MM.1S (cell line): ENCODE results near the gene ATL1.

ENCODE experiments used
- DNase-seq: peaks from one replicate; pipeline ENCODE4 v3.0.0-alpha.2; 2015
- H2AFZ ChIP-seq: fragments of 300-600 bp; sonication (generic); 2 replicates; pipeline ENCODE4 v1.6.0; 2016; ENCODE audit warnings: antibody characterized with exemption, low read length
- H3F3A ChIP-seq: fragments of 300-600 bp; sonication (generic); 2 replicates; pipeline ENCODE4 v1.6.1; 2016; ENCODE audit warnings: mild to moderate bottlenecking, antibody characterized with exemption, low read length, moderate library complexity, mixed read lengths; ENCODE audit not compliant: insufficient read depth
- H3K27ac ChIP-seq: fragments of 300-600 bp; sonication (generic); 2 replicates; pipeline ENCODE4 v1.5.1; 2016; ENCODE audit warnings: mild to moderate bottlenecking, low read length
- H3K27me3 ChIP-seq: fragments of 300-600 bp; sonication (generic); replicated peaks from 2 replicates; pipeline ENCODE4 v1.6.0; 2016; ENCODE audit warnings: low read length; ENCODE audit not compliant: insufficient read depth
- H3K36me3 ChIP-seq: fragments of 300-600 bp; sonication (generic); replicated peaks from 2 replicates; pipeline ENCODE4 v1.6.1; 2016; ENCODE audit warnings: mild to moderate bottlenecking, low read length, mixed read lengths; ENCODE audit not compliant: insufficient read depth
- H3K4me1 ChIP-seq: fragments of 300-600 bp; sonication (generic); 2 replicates; pipeline ENCODE4 v1.6.1; 2016; ENCODE audit warnings: low read length, mixed read lengths
- H3K4me2 ChIP-seq: fragments of 300-600 bp; sonication (generic); 2 replicates; pipeline ENCODE4 v1.6.0; 2016; ENCODE audit warnings: low read depth, low read length
- H3K4me3 ChIP-seq: fragments of 300-600 bp; sonication (generic); 2 replicates; pipeline ENCODE4 v1.5.1; 2016; ENCODE audit warnings: low read length, mixed read lengths
- H3K79me2 ChIP-seq: fragments of 300-600 bp; sonication (generic); 2 replicates; pipeline ENCODE4 v1.6.1; 2016; ENCODE audit warnings: mixed run types, low read length, mixed read lengths
- H3K9ac ChIP-seq: fragments of 300-600 bp; sonication (generic); 2 replicates; pipeline ENCODE4 v1.6.1; 2016; ENCODE audit warnings: low read length, mixed read lengths
- H3K9me2 ChIP-seq: fragments of 300-600 bp; sonication (generic); replicated peaks from 2 replicates; pipeline ENCODE4 v1.6.1; 2016; ENCODE audit warnings: mild to moderate bottlenecking, low read length, mixed read lengths; ENCODE audit not compliant: insufficient read depth
- H3K9me3 ChIP-seq: fragments of 300-600 bp; sonication (generic); replicated peaks from 2 replicates; pipeline ENCODE4 v1.6.1; 2016; ENCODE audit warnings: mild to moderate bottlenecking, low read length, mixed read lengths; ENCODE audit not compliant: insufficient read depth
- H4K20me1 ChIP-seq: fragments of 300-600 bp; sonication (generic); 2 replicates; pipeline ENCODE4 v1.6.1; 2016; ENCODE audit warnings: mild to moderate bottlenecking, low read length, moderate library complexity, mixed read lengths; ENCODE audit not compliant: insufficient read depth
- EZH2 ChIP-seq: fragments of 300-600 bp; sonication (generic); optimal IDR thresholded peaks from 2 replicates; pipeline ENCODE3; 2017; ENCODE audit warnings: low read depth, mild to moderate bottlenecking, antibody characterized with exemption, low read length, mixed read lengths
- EZH2phosphoT487 ChIP-seq: fragments of 300-600 bp; sonication (generic); IDR thresholded peaks from 2 replicates; pipeline ENCODE4 v1.6.1; 2018; ENCODE audit warnings: antibody characterized with exemption, low read length
- TF ChIP-seq, protein P1 (sequence below): fragments of 300-600 bp; sonication (generic); IDR thresholded peaks from 2 replicates; pipeline ENCODE4 v1.5.1; 2016; ENCODE audit warnings: antibody characterized with exemption, low read length, mixed read lengths

ATL1 gene

DNA sequence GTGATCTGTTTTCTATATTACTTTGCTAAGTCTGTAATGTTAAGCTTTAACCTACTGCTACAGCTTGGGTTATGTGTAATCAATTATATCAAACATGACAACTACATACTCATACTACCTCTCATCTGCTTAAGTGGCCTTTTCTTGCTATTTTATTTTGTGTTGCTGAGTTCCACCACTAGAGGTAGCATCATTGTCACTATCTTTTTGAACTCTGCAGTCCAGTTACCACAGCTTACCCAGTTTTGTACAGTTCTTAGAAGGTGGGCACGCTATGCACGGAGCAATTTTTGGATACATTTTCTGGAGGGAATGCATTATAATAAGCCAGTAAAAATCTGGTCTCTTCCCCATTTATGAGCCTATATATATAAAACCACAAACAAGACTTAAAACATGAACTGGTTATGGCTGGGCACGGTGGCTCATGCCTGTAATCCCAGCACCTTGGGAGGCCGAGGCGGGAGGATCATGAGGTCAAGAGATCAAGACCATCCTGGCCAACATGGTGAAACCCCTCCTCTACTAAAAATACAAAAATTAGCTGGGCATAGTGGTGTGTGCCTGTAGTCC is 59.7 kb downstream of the ATL1 start:
- Histone ChIP-seq H3K9me2 (no peaks in the 10 kb centered on the region), H3F3A (no peaks in the 10 kb centered on the region), H3K9me3 (no peaks in the 10 kb centered on the region), H2AFZ (no peak overlapping the region), H3K27me3 (no peaks in the 10 kb centered on the region), H3K4me1 (no peaks in the 10 kb centered on the region), H3K9ac (no peak overlapping the region), H3K79me2 (no peaks in the 10 kb centered on the region), H3K4me2 (no peak overlapping the region), H4K20me1 (no peaks in the 10 kb centered on the region), H3K27ac (no peak overlapping the region), H3K36me3 (no peaks in the 10 kb centered on the region), H3K4me3 (no peak overlapping the region)
- peak; percentile 28 for DNase-seq
- TF ChIP-seq, protein P1, sequence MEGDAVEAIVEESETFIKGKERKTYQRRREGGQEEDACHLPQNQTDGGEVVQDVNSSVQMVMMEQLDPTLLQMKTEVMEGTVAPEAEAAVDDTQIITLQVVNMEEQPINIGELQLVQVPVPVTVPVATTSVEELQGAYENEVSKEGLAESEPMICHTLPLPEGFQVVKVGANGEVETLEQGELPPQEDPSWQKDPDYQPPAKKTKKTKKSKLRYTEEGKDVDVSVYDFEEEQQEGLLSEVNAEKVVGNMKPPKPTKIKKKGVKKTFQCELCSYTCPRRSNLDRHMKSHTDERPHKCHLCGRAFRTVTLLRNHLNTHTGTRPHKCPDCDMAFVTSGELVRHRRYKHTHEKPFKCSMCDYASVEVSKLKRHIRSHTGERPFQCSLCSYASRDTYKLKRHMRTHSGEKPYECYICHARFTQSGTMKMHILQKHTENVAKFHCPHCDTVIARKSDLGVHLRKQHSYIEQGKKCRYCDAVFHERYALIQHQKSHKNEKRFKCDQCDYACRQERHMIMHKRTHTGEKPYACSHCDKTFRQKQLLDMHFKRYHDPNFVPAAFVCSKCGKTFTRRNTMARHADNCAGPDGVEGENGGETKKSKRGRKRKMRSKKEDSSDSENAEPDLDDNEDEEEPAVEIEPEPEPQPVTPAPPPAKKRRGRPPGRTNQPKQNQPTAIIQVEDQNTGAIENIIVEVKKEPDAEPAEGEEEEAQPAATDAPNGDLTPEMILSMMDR: peak; percentile 46
- TF ChIP-seq EZH2phosphoT487: no peak

DNA sequence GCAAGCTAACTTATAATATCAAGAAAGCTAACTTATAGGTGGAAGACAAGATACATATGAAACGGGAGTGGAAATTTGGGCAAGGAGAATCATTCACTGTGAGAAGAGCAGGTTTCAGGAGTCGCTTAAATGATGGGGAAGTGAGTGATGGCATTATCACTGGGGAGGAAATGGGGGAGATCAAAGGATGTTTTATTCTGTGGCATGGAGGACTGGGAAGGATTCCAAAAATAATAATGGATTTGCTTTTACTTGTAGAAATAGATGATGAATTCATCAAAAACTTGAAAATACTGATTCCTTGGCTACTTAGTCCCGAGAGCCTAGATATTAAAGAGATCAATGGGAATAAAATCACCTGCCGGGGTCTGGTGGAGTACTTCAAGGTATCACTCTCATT is 60.4 kb downstream of the ATL1 start:
- H3K27ac ChIP-seq: no peak overlapping the region
- H3K4me3 ChIP-seq: no peak overlapping the region
- no peaks in the 10 kb centered on the region for H3K36me3 ChIP-seq
- no peaks in the 10 kb centered on the region for H4K20me1 ChIP-seq
- H3K4me2 ChIP-seq: no peak overlapping the region
- no peak for DNase-seq
- no peaks in the 10 kb centered on the region for H3K4me1 ChIP-seq
- no peaks in the 10 kb centered on the region for H3F3A ChIP-seq
- no peaks in the 10 kb centered on the region for H3K9me3 ChIP-seq
- H3K79me2 ChIP-seq: no peaks in the 10 kb centered on the region
- no peaks in the 10 kb centered on the region for H3K9me2 ChIP-seq
- H3K9ac ChIP-seq: no peak overlapping the region
- H3K27me3 ChIP-seq: no peaks in the 10 kb centered on the region
- TF ChIP-seq EZH2phosphoT487 (no peak), EZH2 (no peak)
- TF ChIP-seq, protein P1: no peak
- H2AFZ ChIP-seq: no peak overlapping the region

DNA sequence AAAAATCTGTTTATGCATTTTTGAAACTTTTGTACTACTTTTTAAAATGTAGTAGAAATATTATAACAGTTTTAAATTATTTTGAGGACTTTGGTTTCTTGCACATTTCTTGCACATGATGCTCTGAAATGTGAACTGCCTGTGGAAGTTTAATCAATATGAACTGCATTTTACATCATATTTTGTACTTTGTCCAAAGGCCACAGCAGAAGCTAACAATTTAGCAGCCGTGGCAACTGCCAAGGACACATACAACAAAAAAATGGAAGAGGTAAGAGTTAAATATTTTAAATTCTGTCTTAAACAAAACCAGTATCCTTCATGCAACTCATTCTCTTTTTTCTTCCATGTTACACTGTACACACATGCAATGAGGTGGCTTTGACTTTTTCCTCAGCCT is 63.0 kb downstream of the ATL1 start:
- no peaks in the 10 kb centered on the region for H3K9me2 ChIP-seq
- H4K20me1 ChIP-seq: no peaks in the 10 kb centered on the region
- no peaks in the 10 kb centered on the region for H3K4me1 ChIP-seq
- H3K9ac ChIP-seq: no peak overlapping the region
- no peak overlapping the region for H3K27ac ChIP-seq
- TF ChIP-seq EZH2 (no peak), EZH2phosphoT487 (no peak)
- TF ChIP-seq, protein P1: no peak
- no peak for DNase-seq
- H3K4me2 ChIP-seq: no peak overlapping the region
- no peaks in the 10 kb centered on the region for H3K27me3 ChIP-seq
- no peaks in the 10 kb centered on the region for H3F3A ChIP-seq
- H3K4me3 ChIP-seq: no peak overlapping the region
- H2AFZ ChIP-seq: no peak overlapping the region
- no peaks in the 10 kb centered on the region for H3K79me2 ChIP-seq
- no peaks in the 10 kb centered on the region for H3K9me3 ChIP-seq
- H3K36me3 ChIP-seq: no peaks in the 10 kb centered on the region
